ENCODE results near the gene PBRM1. TPM values are rescaled to one million over a fixed set of nuclear protein-coding genes. Genes with fewer than 3 reads are reported as not detected.

Gene PBRM1
- total RNA-seq, 1 donor from 2014 or later, result 62.1 TPM

GRCh38 chr3:52651592-52651991 lies 34.1 kb downstream of the PBRM1 start:
- intact Hi-C loops (cut with micrococcal nuclease), result no loop called here
- Mint-ChIP-seq H3K9me3 (no peaks in the 10 kb centered on the region), H3K4me3 (no peak overlapping the region), H3K36me3 (ENCODE audit: low read depth) (peaks cover 78% of the 10 kb centered on the region), H3K27me3 (no peaks in the 10 kb centered on the region), H3K4me1 (no peaks in the 10 kb centered on the region), H3K27ac (no peak overlapping the region)
- POLR2A ChIA-PET, result interaction anchor here (0.6 kb wide), 1 partner anchor 427 kb away, joined by 4 read pairs; no protein-coding TSS in a partner anchor
- no peak for DNase-seq
- TF ChIP-seq, protein P1, sequence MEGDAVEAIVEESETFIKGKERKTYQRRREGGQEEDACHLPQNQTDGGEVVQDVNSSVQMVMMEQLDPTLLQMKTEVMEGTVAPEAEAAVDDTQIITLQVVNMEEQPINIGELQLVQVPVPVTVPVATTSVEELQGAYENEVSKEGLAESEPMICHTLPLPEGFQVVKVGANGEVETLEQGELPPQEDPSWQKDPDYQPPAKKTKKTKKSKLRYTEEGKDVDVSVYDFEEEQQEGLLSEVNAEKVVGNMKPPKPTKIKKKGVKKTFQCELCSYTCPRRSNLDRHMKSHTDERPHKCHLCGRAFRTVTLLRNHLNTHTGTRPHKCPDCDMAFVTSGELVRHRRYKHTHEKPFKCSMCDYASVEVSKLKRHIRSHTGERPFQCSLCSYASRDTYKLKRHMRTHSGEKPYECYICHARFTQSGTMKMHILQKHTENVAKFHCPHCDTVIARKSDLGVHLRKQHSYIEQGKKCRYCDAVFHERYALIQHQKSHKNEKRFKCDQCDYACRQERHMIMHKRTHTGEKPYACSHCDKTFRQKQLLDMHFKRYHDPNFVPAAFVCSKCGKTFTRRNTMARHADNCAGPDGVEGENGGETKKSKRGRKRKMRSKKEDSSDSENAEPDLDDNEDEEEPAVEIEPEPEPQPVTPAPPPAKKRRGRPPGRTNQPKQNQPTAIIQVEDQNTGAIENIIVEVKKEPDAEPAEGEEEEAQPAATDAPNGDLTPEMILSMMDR (IDR thresholded peaks at IDR 0.05), result no peak
- CTCF ChIA-PET, result no interaction called here
- ATAC-seq (ENCODE audit: low read depth), result no peak

DNA sequence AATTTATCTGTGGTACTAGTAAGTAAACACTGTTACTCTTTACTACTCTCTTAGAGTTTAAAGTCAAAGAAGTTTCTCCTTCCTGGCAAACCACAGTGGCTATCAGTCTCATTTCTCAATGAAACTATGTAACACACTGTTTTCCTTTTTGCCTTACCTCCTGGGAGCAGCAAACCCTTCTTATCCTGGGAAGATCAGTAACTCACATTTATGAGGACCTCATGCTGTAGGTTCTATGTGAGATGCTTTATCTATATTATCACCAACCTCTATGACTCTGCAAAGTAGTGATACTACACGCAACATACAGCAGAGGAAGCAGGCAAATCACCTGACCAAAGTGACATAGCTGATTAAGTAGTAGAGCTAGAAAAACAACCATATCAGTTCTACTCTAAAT lies 35.3 kb downstream of the PBRM1 start:
- no peak overlapping the region for H3K27ac Mint-ChIP-seq
- ATAC-seq (ENCODE audit: low read depth) (no peak), DNase-seq (no peak)
- TF ChIP-seq, protein P1 (IDR thresholded peaks at IDR 0.05), result no peak
- H3K27me3 Mint-ChIP-seq, result no peaks in the 10 kb centered on the region
- ChIA-PET POLR2A (no interaction called here), CTCF (no interaction called here)
- no peaks in the 10 kb centered on the region for H3K9me3 Mint-ChIP-seq
- H3K4me3 Mint-ChIP-seq, result no peak overlapping the region
- H3K36me3 Mint-ChIP-seq (ENCODE audit: low read depth), result peaks cover 79% of the 10 kb centered on the region
- H3K4me1 Mint-ChIP-seq, result no peaks in the 10 kb centered on the region
- intact Hi-C loops (cut with micrococcal nuclease), result no loop called here

DNA sequence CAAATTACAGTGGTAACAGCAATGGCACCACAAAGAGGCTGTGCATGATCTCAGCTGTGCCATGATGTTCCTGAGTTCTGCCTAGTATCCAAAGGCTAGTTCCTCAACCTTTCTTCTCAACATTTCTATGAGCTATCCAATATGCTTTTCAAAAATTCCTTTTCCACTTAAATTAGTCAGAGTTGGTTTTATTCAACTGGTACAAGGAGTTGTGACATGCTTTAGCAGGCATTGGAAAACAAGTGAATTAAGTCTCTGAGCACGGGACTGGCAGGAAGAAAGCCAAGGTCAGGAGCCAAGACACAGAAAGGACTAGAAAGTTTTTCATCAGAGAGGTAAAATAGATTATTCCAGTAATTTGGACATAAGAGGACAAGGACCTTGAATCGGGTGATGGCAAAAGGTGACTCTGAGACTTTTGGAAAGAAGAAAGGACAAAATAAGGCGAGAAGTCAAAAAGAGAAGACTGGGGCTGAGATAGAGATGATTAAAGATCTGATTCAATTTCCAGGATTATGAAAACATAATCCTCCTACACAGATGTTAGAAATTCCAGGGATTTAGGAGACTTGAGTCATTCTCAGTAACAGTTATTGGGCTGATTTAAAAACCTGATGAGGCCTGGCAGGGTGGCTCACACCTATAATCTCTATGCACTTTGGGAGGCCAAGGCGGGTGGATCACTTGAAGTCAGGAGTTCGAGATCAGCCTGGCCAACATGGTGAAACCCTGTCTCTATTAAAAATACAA lies 36.1 kb downstream of the PBRM1 start:
- Mint-ChIP-seq H3K4me1 (no peaks in the 10 kb centered on the region), H3K36me3 (ENCODE audit: low read depth) (peaks cover 81% of the 10 kb centered on the region), H3K9me3 (no peaks in the 10 kb centered on the region), H3K27ac (no peak overlapping the region), H3K4me3 (no peak overlapping the region), H3K27me3 (no peaks in the 10 kb centered on the region)
- intact Hi-C loops (cut with micrococcal nuclease), result no loop called here
- DNase-seq (no peak), ATAC-seq (ENCODE audit: low read depth) (no peak)
- ChIA-PET CTCF (no interaction called here), POLR2A (no interaction called here)
- TF ChIP-seq, protein P1 (IDR thresholded peaks at IDR 0.05), result no peak

GRCh38 chr3:52645549-52645948 lies 40.2 kb downstream of the PBRM1 start:
- Mint-ChIP-seq H3K4me1 (no peaks in the 10 kb centered on the region), H3K36me3 (ENCODE audit: low read depth) (peaks cover 72% of the 10 kb centered on the region), H3K4me3 (no peak overlapping the region), H3K27ac (no peak overlapping the region), H3K27me3 (no peaks in the 10 kb centered on the region), H3K9me3 (no peaks in the 10 kb centered on the region)
- intact Hi-C loops (cut with micrococcal nuclease), result no loop called here
- TF ChIP-seq, protein P1 (IDR thresholded peaks at IDR 0.05), result no peak
- ATAC-seq (ENCODE audit: low read depth) (no peak), DNase-seq (no peak)
- ChIA-PET POLR2A (no interaction called here), CTCF (no interaction called here)

GRCh38 chr3:52636673-52637072 lies 49.0 kb downstream of the PBRM1 start:
- peaks cover 63% of the 10 kb centered on the region for H3K36me3 Mint-ChIP-seq (ENCODE audit: low read depth)
- H3K27ac Mint-ChIP-seq, result no peak overlapping the region
- no peaks in the 10 kb centered on the region for H3K4me1 Mint-ChIP-seq
- H3K27me3 Mint-ChIP-seq, result no peaks in the 10 kb centered on the region
- CTCF ChIA-PET, result no interaction called here
- POLR2A ChIA-PET, result interaction anchor here (0.7 kb wide), 1 partner anchor 397 kb away, joined by 3 read pairs; no protein-coding TSS in a partner anchor
- no peak for ATAC-seq (ENCODE audit: low read depth)
- DNase-seq, result no peak
- intact Hi-C loops (cut with micrococcal nuclease), result no loop called here
- H3K4me3 Mint-ChIP-seq, result no peak overlapping the region
- no peaks in the 10 kb centered on the region for H3K9me3 Mint-ChIP-seq
- TF ChIP-seq, protein P1 (IDR thresholded peaks at IDR 0.05), result no peak

Data from activated B cell treated with CpG ODN at 0.5 μM for 24 hours (primary cell).